HG03521 (cell line): Measurements from ENCODE around the gene MIER2.
"Not testable (repeated sequence)": the region's sequence is repeated elsewhere in the genome, so short reads cannot be mapped to it uniquely, and the experiment has no call there.

Source experiments
- ATAC-seq: cut with Tn5 transposase; IDR thresholded peaks from one replicate; pipeline ENCODE4 v1.9.1; 2021; ENCODE audit warnings: mild to moderate bottlenecking, moderate library complexity; ENCODE audit not compliant: unreplicated experiment

Gene MIER2

GRCh38 chr19:262125-262524 lies 82.5 kb downstream of the MIER2 start:
- ATAC-seq: no peak

DNA sequence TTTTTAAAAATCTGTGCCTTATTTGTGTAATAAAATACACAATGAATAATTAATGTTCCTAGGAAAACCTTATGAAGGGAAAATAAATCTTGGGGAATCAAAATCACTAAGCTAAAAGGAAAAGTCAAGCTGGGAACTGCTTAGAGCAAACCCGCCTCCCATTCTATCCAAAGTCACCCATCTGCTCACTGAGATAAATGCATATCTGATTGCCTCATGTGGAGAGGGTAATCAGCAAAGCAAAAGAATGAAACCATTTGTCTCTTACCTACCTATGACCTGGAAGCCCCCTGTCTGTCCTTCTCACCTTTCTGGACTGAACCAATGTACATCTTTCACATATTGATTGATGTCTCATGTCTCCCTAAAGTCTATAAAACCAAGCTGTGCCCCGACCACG lies 87.8 kb downstream of the MIER2 start:
- ATAC-seq: not testable (repeated sequence)
